Epithelial cell of prostate (primary cell): Measurements from ENCODE around the gene POLL.

Source experiments
- DNase-seq: peaks from one replicate; pipeline ENCODE4 v3.0.0-alpha.2; 2011; ENCODE audit warnings: low read depth, low spot score
- H3K27ac ChIP-seq: fragments of 450-650 bp; 2 replicates; pipeline ENCODE4 v1.5.1; 2017; ENCODE audit warnings: mild to moderate bottlenecking

Gene POLL

DNA sequence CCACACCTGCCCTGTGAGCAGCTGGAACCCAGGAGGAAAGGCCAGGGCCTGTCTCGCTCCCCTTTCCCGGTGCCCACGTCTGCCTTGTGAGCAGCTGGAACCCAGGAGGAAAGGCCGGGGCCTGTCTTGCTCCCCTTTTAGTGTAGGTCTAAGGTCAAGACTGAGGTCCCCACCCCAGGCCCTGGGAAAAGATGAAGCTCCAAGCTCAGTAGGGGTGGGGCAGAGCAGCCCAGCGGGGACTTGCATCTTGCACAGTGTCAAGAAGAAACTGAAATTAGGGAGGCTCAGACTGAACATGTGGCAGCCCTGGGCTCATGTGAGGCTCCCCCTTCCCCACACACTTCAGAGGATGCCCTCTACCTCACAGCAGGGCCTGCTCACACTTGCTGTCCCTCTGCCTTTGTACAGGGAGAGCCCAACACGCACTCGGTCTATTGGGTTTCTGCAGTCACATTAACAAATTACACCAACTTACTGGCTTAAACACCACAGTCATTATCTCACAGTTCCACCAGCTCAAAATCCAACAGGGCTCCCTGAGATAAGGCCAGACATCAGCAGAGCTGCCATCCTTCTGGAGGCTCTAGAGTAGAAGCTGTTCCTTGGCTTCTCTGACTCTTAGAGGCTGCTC is 12.4 kb downstream of the POLL start:
- DNase-seq, result no peak
- no peak overlapping the region for H3K27ac ChIP-seq

DNA sequence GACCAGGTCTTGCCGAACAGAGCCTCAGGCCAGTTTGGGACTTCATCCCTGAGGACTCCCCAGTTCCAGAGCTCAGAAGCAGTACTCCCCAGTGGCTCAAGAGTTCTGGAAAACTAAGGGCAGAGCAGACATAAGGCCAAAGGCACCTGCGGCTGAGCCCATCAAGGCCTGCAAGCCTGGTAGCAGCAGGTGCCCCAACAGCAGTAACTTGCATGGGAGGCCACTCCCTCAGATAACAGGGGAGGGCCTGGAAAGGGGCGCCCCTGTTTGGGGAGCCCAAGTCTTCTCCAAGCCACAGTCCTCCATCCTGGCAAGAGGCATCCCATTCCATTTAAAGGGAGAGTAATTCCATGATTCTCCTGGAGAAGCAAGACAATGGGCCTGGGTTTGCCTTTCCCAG is 13.0 kb downstream of the POLL start:
- no peak for DNase-seq

DNA sequence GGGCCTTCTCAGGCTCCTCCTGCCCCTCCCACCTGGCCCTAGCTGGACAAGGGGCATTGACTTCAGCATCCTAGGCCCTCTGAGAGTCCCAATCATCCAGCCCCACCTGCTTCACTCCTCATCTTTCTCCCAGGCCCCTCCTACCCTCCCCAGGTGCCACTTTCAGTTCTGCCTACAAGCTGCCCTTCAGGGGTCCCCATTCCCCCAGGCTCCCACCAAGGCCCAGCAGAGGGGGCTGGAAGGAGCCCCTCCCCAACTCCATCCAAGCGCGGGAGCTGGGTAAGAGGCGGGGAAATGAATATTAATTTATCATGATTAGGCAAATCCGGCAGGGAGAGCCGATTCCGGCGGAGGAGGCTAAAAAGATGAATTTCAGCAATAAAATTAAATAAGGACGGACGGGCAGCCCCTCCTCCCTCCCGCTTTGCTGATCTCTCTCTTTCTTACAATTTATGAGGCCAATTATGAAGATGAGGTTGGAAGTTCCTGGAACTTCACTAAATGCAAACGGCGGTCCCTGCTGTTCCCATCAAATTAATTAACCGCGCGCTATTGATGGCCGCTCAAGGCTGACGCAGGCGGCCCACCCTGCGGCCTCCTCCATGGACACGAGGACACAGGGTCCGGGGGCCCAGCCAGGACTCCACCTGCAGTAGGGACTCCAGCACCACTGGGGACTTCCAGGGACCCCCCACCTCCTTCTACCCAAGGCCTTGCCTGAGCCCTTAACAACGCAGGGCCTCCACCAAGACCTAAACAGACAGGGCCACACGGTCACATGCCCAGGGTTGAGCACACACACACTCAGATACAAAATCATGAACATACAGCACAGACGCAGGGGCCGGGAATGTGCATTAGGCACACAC is 13.9 kb downstream of the POLL start:
- DNase-seq, result no peak
- H3K27ac ChIP-seq, result no peak overlapping the region

More for the DNA sequence above, 13.0 kb downstream of the POLL start:
- no peak overlapping the region for H3K27ac ChIP-seq

DNA sequence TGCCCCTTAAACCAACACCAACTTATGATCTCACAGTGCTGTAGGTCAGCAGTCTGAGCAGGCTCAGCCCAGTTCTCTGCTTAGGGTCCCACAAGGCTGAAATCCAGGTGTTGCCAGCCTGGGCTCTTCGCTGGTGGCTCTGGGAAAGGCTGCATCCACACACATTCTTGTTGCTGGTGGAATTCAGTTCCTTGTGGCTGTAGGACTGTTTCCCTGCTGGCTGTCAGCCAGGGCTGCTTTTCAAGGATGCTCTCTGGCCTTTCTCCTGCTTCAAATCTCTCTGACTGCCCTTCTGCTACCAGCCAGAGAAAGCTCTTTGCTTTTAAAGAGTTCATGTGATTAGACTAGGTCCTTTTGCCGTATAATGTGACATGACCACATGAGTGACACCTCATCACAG is 15.3 kb downstream of the POLL start:
- no peak overlapping the region for H3K27ac ChIP-seq
- no peak for DNase-seq

DNA sequence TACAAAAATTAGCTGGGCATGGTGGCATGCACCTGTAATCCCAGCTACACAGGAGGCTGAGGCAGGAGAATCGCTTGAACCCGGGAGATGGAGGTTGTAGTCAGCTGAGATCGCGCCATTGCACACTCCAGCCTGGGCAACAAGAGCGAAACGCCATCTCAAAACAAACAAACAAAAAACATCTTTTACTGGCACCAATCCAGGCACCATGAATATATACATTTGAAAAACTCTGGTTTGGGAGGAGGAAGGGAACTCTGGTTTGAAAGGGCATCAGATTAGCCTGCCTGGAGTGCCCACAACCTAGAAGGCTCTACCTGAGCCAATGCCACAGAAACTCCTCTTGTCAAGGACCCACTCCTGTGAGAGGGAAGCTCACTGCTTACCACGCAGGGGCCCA is 15.9 kb downstream of the POLL start:
- no peak overlapping the region for H3K27ac ChIP-seq
- no peak for DNase-seq

DNA sequence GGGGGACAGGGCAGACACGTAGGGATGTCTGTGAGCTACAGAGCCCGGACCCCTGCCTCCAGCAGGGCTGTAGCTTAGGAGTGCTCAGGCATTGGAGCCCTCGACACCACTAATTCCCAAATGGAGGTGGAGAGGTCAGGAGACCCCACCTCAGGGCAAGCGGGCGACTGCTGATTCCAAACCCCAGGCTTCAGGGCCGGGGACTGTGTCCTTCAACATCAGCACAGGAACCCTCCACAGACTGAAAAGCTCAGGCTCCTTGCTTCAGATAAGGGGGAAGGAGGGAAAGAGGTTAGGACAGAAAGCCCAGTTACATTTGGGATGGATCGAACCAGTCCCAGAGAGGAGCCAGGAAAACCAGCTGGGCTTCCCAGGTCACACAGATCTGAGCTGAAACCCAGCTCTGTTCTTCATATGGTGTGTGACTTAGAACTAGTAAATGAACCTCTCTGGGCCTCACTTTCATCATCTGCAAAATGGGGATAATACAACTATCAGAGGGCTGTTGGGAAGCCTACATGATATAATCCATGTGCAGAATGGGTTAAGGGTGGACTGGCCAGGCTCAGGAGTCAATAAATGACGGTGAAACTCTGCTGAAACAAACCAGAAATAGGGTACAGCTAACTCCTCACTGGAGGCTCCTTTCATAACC is 16.7 kb downstream of the POLL start:
- no peak for DNase-seq
- H3K27ac ChIP-seq, result no peak overlapping the region

DNA sequence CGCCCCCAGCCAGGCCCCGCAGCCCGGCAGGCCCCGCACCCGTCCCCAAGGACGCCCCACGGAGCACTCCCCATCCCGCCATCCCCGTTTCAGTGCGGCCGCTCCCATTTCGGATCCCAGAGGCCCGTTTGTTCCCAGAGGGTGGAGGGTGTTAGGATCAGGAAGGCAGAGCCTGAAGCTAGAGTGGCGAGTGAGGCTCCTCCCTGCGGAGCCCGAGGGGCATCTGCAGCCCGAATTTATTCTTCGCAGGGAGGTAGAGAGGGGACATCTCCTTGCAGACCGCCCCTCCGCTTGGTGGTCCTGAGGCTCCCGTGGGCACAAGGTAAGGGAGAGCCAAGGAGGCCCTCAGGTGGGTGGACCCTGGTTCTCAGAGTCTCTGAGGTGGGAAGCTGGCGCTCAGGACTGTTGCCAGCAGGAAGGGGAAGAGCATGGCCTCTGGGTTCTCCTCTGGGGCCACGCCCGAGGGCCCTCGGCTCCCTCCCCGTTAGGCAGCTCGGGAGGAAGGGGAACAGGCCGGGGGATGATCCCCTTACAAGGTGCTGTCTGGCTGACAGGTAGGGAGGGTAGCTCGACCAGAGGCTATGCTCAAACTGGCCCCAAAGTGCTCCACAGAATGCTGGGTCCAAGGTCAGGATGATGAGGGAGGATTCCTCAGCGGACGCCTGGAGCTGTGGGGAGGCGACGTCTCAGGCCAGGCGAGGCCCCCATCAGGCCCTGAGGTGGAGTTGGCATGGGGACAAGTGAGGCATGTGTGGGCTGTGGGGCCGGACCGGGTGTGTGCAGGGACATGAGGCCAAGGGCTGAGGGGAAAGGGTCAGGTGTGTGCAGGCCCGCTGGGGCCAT is 17.4 kb downstream of the POLL start:
- no peak for DNase-seq
- no peak overlapping the region for H3K27ac ChIP-seq

DNA sequence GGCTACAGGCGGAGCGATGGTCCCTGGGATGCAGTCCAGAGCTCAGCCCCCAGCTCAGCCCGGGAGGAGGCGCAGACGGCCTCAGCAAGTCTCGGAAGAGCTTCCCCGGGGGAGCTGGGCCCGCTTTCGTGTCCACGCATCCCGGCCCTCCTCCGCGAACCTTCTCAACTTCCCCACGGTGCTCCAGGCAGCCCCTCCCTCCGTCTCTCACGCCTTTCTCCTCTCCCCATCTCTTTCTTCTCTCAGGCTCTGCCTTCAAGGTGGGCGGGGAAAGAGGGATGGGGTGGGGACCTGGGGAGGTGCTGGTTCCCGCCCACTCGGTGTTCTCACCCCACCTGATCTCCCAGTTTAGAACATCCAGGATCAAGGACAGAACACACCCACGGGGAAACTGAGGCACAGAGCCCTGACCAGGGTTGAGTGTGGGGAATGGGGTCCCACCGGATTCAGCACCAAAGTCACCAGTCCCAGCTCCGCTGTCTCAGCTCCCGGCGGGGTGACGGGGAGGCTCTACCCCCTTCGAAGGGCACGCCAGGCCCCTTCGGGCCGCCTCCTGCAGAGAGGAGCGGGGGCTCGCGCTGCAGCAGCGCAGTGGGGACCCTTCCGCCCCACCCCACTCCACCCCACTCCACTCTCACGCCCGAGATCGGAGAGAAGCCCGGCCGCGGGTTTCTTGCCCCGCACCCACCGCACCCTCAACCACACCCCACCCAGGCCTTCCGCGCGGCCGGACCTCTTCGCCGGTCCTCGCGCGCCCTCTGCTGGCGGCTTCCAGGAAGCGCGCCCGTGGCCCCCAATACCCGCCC is 18.2 kb downstream of the POLL start:
- no peak overlapping the region for H3K27ac ChIP-seq
- DNase-seq, result no peak

DNA sequence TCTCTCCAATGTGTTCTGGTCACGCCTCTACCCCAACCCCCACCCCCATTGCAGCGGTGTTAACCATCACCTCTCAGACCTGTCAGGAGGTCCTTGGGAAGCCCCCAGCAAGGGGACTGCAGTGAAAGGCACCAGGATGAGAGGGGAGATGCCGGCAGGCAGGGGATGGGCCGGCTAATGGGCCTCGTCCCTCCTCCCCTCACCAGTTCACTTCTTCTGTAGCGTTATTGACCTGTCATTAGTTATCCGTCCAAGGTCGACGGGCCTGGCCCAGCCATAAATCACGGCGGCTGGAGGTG is 18.8 kb downstream of the POLL start:
- DNase-seq, result no peak
- no peak overlapping the region for H3K27ac ChIP-seq

DNA sequence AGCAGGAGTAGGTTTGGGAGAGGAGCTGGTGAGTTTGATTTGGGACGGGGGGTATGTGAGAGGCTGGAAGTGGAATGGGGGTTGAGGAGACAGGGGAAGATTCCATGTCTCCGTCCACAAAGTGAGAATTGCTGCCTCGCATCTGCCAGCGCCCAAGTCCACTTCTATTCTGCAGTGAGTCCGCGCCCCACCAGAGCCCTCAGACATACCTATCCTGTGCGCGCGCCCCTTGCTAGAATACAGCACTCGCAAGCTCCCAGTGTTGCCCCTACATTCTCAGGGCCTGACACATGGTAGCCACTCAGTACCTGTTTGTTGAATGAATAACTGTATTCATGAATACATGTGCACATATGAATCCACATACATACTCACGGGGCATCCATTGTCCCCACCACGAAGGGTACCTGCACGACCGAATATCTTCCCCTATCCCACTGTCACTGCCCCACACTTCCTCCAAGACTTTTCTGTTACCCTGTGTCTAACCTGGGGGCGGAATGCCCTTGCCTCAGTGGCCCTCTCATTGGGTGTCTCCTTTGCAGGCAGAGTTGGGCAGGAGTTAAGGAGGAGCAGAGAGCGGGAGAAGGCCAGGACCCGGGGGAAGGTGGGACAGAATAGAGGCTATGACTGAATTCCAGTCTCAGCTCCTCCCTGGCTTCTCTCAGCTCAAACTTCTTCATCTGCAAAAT is 19.9 kb downstream of the POLL start:
- no peak overlapping the region for H3K27ac ChIP-seq
- DNase-seq, result no peak

DNA sequence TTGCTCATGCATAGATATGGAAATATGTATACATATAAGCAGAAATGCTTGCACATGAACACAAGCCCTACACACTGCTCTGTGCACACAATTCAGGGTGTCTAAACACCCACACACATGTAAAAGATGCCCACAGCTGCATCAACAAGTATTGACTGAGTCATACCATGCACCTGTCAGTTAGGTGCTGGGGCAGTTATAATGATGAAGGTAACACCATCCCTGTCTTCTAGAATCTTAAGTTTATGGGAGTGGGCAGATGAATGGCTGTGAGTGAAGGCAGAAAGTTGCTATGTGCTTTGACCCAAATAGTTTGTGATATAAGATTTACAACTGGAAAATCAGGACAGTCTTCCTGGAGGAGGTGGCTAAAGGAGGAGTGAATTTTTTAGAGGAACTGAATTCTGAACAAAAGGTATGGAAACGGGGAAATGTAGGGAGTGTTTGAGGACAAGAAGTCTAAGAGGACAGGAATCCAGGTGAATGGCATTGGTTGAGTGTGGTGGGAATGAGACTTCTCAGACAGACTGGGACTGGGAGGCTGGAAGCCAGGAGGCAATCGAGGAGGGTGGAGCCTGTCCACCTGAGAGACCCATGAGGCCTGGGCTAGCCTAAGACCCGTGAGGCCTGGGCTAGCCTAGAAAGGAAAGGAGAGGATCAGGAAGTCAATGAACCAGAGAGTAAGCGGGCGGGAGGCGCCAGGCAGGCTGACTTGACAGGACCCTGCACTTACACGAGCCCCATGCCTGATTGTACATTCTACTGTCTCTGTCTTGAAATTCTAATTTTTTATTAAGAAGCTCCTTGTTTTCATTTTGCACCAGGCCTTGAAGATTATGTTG is 20.7 kb downstream of the POLL start:
- H3K27ac ChIP-seq, result no peak overlapping the region
- no peak for DNase-seq

DNA sequence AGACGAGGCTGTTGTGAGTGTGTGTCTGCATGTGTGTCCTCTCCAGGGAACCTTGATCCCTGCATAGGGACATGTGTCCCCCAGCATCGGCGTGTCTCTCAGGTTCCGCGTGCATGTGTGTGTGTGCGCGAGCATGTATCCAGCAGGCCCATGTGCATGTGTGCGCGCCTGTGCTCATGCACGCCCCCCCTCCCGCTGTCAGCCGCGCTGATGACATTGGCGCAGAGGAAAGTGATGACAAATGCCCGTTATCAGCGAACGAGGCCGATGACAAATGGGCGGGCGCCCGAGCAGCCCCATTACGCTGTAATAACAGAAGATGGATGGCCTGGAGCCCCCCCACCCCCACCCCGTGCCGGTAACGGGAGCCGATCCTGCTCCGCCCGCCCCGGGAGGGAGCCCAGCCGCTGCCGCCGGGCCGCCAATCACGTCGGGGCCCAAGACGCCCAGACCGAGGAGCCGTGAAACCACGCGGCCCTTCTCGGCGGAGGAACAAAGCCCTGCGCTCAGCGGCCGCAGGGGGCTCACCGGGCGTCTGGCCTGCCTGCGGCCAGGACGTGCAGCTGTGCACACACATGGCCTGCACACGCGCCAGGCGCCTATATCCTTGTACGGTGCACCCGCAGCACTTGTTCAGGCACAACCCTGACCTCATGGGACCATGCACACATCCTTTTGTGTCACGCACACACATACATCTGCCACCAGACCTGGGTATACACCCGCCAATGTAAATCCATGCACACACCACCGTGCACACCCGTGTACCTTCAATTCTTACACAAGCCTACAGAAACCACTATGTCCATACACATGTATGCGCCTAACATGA is 21.5 kb downstream of the POLL start:
- no peak overlapping the region for H3K27ac ChIP-seq
- DNase-seq, result no peak

DNA sequence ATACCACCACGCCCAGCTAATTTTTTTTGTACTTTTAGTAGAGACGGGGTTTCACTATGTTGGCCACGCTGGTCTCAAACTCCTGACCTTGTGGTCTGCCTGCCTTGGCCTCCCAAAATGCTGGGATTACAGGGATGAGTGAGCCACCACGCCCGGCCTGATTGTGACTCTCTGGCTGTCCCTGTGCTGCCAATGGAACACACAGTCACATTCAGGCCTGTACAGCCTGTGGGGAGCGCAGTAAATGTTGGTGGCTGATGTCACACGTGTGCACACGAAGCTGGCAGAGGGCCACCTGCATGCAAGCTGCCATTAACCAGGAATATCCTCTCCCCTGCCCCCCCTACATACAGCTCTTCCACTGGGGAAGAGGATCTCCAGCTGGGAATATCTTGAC is 22.1 kb downstream of the POLL start:
- H3K27ac ChIP-seq, result no peak overlapping the region
- DNase-seq, result no peak

DNA sequence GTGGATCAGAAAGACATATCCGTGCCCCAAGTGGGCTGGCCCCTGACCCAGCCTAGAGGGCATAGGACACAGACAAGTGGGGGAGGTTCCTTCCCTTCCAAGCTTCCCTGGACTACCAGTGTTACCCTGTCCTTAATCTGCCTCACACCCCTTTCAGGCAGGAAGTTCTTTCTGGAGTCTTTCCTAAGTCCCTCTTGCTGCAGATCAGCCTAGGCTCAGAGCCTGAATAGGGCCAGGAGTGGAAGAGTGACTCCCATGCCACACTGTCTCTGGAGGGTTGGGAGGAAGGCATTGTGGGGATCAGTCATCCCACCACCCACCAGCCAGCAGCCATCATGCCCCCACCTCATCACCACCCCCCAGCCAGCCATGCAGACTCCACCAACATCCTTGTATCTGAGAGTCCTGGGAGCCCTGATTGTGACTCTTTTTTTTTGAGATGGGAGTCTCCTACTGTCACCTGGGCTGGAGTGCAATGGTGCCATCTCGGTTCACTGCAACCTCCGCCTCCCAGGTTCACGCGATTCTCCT is 22.6 kb downstream of the POLL start:
- H3K27ac ChIP-seq, result no peak overlapping the region
- DNase-seq, result no peak

DNA sequence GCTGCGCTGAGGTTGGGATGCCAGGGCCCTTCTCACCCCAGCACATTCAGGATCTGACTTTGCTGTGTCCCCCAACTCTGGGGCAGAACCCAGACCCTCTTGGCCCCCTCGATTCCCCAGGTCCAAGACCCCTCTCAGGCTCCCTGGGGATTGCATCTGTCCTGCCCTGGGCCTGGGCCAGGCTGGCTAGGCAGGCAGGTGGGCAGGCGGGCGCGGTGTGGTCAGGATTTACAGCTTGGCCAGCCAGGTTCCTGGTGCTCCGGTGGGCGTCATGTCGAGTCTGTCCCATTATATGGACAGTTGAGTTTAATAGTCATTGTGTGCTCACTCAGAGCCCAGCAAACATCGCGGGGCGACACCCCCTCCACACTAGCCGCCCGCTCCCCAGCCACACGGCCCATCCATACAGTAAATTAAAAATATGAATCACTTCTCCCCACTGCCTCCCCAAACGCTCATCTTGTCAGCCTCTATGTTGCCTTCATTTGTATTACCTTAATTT is 23.5 kb downstream of the POLL start:
- H3K27ac ChIP-seq, result no peak overlapping the region
- no peak for DNase-seq

DNA sequence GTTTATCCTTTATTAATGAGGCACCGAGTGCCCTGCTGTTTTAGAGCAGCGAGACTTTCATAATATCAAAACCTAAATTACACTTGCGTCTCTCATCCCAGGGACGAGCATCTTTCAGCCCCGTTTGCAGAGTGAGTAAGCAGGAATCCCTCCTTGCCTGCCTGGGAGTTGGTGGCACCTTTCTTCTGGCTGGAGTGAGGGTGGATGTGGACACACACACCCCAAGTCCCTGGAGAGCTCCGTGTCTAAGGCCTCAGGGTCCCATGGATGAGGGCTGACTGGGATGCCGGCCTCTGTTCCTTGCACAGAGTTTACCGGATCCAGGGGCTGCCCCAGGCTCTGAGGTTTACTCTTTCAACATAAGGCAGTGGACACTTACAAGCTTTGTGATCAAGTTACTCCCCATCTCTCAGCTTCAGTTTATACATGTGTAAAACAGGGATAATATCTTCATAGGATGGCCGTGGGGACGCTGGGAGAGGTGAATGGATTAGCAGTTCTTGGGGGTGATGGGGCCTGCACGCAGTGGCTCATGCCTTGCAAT is 24.5 kb downstream of the POLL start:
- no peak for DNase-seq
- no peak overlapping the region for H3K27ac ChIP-seq

DNA sequence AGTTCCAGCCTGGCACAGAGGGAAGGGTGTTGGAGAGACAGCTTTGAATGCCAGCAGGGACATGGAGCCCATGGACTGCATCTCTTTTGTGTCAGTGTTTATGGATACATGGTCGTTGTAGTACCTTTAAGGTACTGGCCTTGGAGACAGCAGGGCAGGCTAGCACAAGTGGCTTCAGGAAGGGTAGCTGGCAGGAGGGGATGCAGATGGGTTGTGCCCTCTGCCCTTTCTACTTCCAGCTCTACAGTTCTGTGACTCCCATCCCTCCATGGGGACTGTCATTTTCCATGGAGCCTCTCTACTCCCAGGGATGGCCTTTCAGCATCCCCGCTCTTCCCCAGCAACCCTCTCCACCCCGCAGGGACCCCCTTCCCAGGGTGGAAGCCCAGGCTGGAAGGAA is 25.1 kb downstream of the POLL start:
- no peak overlapping the region for H3K27ac ChIP-seq
- DNase-seq, result no peak
